NOMO-1 treated with dmso at 0.1 percent for 144 hours (cell line): Measurements from ENCODE around the gene NTPCR.

Experiments used
- DNase-seq: peaks from one replicate; lab custom pipeline; 2025; ENCODE audit not compliant: unreplicated experiment; lab: John Stamatoyannopoulos, UW

NTPCR gene

GRCh38 chr1:233005703-233006102 lies 55.3 kb downstream of the NTPCR start:
- no peak for DNase-seq

GRCh38 chr1:233006108-233006507 lies 55.7 kb downstream of the NTPCR start:
- no peak for DNase-seq

- DNase-seq, result no peak
Measured at GRCh38 chr1:233006541-233006973, 56.1 kb downstream of the NTPCR start.

GRCh38 chr1:233010146-233010545 lies 59.7 kb downstream of the NTPCR start:
- no peak for DNase-seq

- DNase-seq, result no peak
Measured at GRCh38 chr1:233012021-233012420, 61.6 kb downstream of the NTPCR start.

GRCh38 chr1:233015965-233016364 lies 65.6 kb downstream of the NTPCR start:
- DNase-seq, result no peak

- DNase-seq, result no peak
Measured at GRCh38 chr1:233016798-233017197, 66.4 kb downstream of the NTPCR start.

GRCh38 chr1:233019083-233019482 lies 68.7 kb downstream of the NTPCR start:
- DNase-seq, result no peak

- no peak for DNase-seq
Measured at GRCh38 chr1:233019778-233020325, 69.4 kb downstream of the NTPCR start.

- DNase-seq, result peak; percentile 16
Measured at GRCh38 chr1:233020426-233020825, 70.0 kb downstream of the NTPCR start.

- no peak for DNase-seq
Measured at GRCh38 chr1:233022246-233022645, 71.8 kb downstream of the NTPCR start.

- DNase-seq, result no peak
Measured at GRCh38 chr1:233024199-233024598, 73.8 kb downstream of the NTPCR start.

GRCh38 chr1:233025157-233025556 lies 74.7 kb downstream of the NTPCR start:
- DNase-seq, result no peak

- DNase-seq, result no peak
Measured at GRCh38 chr1:233025567-233025966, 75.2 kb downstream of the NTPCR start.

- no peak for DNase-seq
Measured at GRCh38 chr1:233027046-233027445, 76.6 kb downstream of the NTPCR start.

- no peak for DNase-seq
Measured at GRCh38 chr1:233031521-233031920, 81.1 kb downstream of the NTPCR start.

- no peak for DNase-seq
Measured at GRCh38 chr1:233032916-233033315, 82.5 kb downstream of the NTPCR start.

- DNase-seq, result no peak
Measured at GRCh38 chr1:233033361-233033760, 83.0 kb downstream of the NTPCR start.
